ENCODE results near the gene ZNF558.

Gene ZNF558

GRCh38 chr19:8835446-8835845 lies 3.3 kb upstream of the ZNF558 start:
- in situ Hi-C loops (cut with HindIII; ENCODE audit: low pct_ligation_motif_present, low sequenced_read_pairs) = no loop called here
- no peaks in the 10 kb centered on the region for H3K27me3 ChIP-seq (replicated peaks)

DNA sequence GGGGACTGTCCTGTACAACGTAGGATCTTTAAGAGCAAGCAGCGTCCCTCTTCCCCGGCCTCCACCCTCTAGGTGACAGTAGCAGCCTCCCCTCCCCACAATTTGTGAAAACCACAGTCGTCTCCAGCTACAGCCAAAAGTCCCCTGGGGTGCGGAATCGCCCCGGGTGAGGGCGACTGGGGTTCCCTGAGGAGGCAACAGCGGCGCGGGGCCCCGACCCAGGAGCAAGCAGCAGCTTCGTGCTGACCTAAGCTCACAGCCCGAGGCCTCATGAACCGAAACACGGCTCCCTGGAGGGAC lies 322 bp downstream of the ZNF558 start:
- H3K27me3 ChIP-seq (replicated peaks) = no peaks in the 10 kb centered on the region
- no peak for DNase-seq
- TF ChIP-seq, protein P1, sequence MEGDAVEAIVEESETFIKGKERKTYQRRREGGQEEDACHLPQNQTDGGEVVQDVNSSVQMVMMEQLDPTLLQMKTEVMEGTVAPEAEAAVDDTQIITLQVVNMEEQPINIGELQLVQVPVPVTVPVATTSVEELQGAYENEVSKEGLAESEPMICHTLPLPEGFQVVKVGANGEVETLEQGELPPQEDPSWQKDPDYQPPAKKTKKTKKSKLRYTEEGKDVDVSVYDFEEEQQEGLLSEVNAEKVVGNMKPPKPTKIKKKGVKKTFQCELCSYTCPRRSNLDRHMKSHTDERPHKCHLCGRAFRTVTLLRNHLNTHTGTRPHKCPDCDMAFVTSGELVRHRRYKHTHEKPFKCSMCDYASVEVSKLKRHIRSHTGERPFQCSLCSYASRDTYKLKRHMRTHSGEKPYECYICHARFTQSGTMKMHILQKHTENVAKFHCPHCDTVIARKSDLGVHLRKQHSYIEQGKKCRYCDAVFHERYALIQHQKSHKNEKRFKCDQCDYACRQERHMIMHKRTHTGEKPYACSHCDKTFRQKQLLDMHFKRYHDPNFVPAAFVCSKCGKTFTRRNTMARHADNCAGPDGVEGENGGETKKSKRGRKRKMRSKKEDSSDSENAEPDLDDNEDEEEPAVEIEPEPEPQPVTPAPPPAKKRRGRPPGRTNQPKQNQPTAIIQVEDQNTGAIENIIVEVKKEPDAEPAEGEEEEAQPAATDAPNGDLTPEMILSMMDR (IDR thresholded peaks at IDR 0.05; ENCODE audit: low read depth, low read length, missing control alignments) = no peak
- peak overlapping the region; percentile 86 for H3K27ac ChIP-seq
- in situ Hi-C loops (cut with HindIII; ENCODE audit: low pct_ligation_motif_present, low sequenced_read_pairs) = no loop called here
- H3K4me3 ChIP-seq (ENCODE audit: low read depth, low read length) = peak overlapping the region; percentile 70
- H3K36me3 ChIP-seq (replicated peaks) = no peaks in the 10 kb centered on the region

More at GRCh38 chr19:8835446-8835845, 3.3 kb upstream of the ZNF558 start:
- Histone ChIP-seq H3K4me3 (ENCODE audit: low read depth, low read length) (no peak overlapping the region), H3K27ac (no peak overlapping the region), H3K36me3 (replicated peaks) (no peaks in the 10 kb centered on the region)
- TF ChIP-seq, protein P1 (IDR thresholded peaks at IDR 0.05; ENCODE audit: low read depth, low read length, missing control alignments) = no peak
- no peak for DNase-seq

DNA sequence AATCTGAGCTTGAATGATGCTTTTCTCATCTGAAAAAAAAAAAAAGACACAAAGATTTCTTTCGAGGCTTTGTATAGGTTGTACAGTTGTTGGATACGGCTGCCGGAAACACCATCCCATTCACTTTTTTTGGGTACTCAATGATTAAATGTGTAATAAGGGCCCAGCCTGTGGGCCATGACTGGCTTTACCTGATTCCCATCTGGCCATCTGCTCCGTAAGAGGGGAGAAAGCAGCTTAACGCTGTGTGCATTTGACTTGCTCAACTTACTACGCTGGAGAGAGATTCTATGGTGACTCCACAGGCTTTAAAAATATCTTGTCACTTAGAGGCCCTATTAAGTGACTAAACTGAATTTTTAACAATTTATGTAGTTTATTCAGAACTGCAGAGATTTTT lies 731 bp downstream of the ZNF558 start:
- TF ChIP-seq, protein P1 (IDR thresholded peaks at IDR 0.05; ENCODE audit: low read depth, low read length, missing control alignments) = no peak
- Histone ChIP-seq H3K27me3 (replicated peaks) (no peaks in the 10 kb centered on the region), H3K4me3 (ENCODE audit: low read depth, low read length) (peak overlapping the region; percentile 70), H3K36me3 (replicated peaks) (no peaks in the 10 kb centered on the region), H3K27ac (no peak overlapping the region)
- DNase-seq = no peak
- in situ Hi-C loops (cut with HindIII; ENCODE audit: low pct_ligation_motif_present, low sequenced_read_pairs) = no loop called here

DNA sequence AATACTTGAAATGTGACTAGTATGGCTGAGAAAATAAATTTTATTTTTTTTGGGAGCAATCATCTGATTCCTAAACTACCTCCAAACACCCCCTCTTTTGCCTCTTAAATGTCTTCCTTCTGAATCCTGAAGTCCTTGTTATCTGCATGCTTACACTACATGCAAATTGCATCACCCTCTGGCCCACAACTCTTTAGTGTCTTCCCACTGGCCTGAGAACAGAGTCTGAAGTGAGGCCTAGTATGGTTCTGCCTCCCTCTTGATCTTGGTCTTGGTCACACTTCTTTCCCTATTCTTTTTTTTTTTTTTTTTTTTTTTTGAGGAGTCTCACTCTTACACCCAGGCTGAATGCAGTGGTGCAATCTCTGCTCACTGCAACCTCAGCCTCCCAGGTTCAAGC lies 4.8 kb downstream of the ZNF558 start:
- in situ Hi-C loops (cut with HindIII; ENCODE audit: low pct_ligation_motif_present, low sequenced_read_pairs) = no loop called here
- TF ChIP-seq, protein P1 (IDR thresholded peaks at IDR 0.05; ENCODE audit: low read depth, low read length, missing control alignments) = no peak
- H3K36me3 ChIP-seq (replicated peaks) = peaks cover 8% of the 10 kb centered on the region

DNA sequence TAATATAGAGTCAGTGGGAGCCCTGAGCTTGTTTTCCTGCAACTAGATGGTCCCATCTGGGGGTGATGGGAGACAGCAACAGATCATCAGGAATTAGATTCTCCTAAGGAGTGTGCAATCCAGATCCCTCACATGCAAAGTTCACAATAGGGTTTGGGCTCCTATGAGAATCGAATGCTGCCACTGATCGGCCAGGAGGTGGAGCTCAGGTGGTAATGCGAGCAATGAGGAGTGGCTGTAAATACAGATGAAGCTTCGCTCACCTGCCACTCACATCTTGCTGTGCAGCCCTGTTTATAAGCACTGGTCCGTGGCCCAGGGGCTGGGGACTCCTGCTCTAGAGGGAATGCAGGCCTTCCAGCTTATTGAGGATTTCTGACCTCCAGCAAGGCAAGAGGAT lies 5.7 kb downstream of the ZNF558 start:
- peaks cover 8% of the 10 kb centered on the region for H3K36me3 ChIP-seq (replicated peaks)
- H3K27me3 ChIP-seq (replicated peaks) = no peaks in the 10 kb centered on the region
- in situ Hi-C loops (cut with HindIII; ENCODE audit: low pct_ligation_motif_present, low sequenced_read_pairs) = no loop called here
- H3K27ac ChIP-seq = no peak overlapping the region
- H3K4me3 ChIP-seq (ENCODE audit: low read depth, low read length) = no peak overlapping the region
- no peak for DNase-seq
- TF ChIP-seq, protein P1 (IDR thresholded peaks at IDR 0.05; ENCODE audit: low read depth, low read length, missing control alignments) = no peak

More for the DNA sequence above, 4.8 kb downstream of the ZNF558 start:
- Histone ChIP-seq H3K27me3 (replicated peaks) (no peaks in the 10 kb centered on the region), H3K27ac (no peak overlapping the region), H3K4me3 (ENCODE audit: low read depth, low read length) (no peak overlapping the region)
- no peak for DNase-seq

DNA sequence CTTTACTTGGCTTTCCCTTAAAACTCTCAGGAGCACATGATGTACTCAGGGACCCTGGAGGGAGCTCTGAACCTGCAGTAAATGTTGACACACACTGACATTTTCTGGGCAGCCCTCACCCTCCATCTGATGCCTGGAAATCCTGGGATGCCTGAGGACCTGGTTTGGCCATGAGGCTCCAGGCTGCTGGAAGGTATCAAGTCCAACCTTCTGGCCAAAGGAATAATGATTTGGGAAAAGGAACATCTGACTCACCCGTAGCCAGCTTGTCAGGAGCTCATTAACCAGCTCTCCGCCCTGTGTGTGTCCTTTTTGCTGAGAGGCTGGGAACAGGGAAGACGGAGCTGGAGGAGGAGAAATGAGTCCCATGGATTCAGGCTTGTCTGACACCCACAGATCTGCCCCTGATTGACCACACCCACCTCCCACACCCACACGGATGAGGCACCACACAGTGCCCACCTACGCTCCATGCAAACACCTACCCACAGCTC lies 10.3 kb downstream of the ZNF558 start:
- no peaks in the 10 kb centered on the region for H3K27me3 ChIP-seq (replicated peaks)
- H3K4me3 ChIP-seq (ENCODE audit: low read depth, low read length) = no peak overlapping the region
- H3K27ac ChIP-seq = no peak overlapping the region
- TF ChIP-seq, protein P1 (IDR thresholded peaks at IDR 0.05; ENCODE audit: low read depth, low read length, missing control alignments) = no peak
- H3K36me3 ChIP-seq (replicated peaks) = peaks cover 16% of the 10 kb centered on the region
- no peak for DNase-seq
- in situ Hi-C loops (cut with HindIII; ENCODE audit: low pct_ligation_motif_present, low sequenced_read_pairs) = no loop called here

All from brain microvascular endothelial cell (primary cell).